Neutrophil (primary cell): ENCODE measurements around the gene SRGAP1.

Experiments
- H3K27ac ChIP-seq: fragments of 200-600 bp; sonication (generic); 2 replicates; pipeline ENCODE4 v1.5.1; 2016; ENCODE audit warnings: mild to moderate bottlenecking, moderate library complexity
- H3K27me3 ChIP-seq: fragments of 200-600 bp; sonication (generic); 2 replicates; pipeline ENCODE4 v1.6.0; 2016; ENCODE audit warnings: mild to moderate bottlenecking
- H3K36me3 ChIP-seq: fragments of 200-600 bp; sonication (generic); 2 replicates; pipeline ENCODE4 v1.5.1; 2017
- H3K4me1 ChIP-seq, 2 experiments: fragments of 200-600 bp in 1 of 2; sonication (generic) in 1 of 2; 1 replicate in 1 of 2; 2 replicates in 1 of 2; pipeline versions ENCODE4 v1.5.1 to v1.6.1; 2013 to 2016; ENCODE audit warnings: low read depth in 1 of 2, low read length in 1 of 2, mild to moderate bottlenecking in 1 of 2, moderate library complexity in 1 of 2; ENCODE audit not compliant: control insufficient read depth in 1 of 2, insufficient read depth in 1 of 2
- H3K4me3 ChIP-seq, 2 experiments: fragments of 200-600 bp in 1 of 2; sonication (generic) in 1 of 2; 1 replicate in 1 of 2; 2 replicates in 1 of 2; pipeline ENCODE4 v1.5.1; 2013 to 2016; ENCODE audit warnings: low read depth in 1 of 2, low read length in 1 of 2, mild to moderate bottlenecking in 1 of 2, moderate library complexity in 1 of 2
- H3K9me3 ChIP-seq: fragments of 200-600 bp; sonication (generic); 2 replicates; pipeline ENCODE4 v1.5.1; 2016
- CTCF ChIP-seq: fragments of 200-600 bp; sonication (generic); IDR thresholded peaks from 2 replicates; pipeline ENCODE4 v1.5.1; 2016; ENCODE audit warnings: antibody characterized with exemption

The SRGAP1 gene

GRCh38 chr12:63968673-63969072 is 124.2 kb downstream of the SRGAP1 start:
- H3K4me1 ChIP-seq = no peaks in the 10 kb centered on the region
- H3K36me3 ChIP-seq = no peaks in the 10 kb centered on the region
- no peak for TF ChIP-seq CTCF
- H3K4me3 ChIP-seq = no peak overlapping the region
- no peaks in the 10 kb centered on the region for H3K9me3 ChIP-seq
- no peaks in the 10 kb centered on the region for H3K27me3 ChIP-seq
- H3K27ac ChIP-seq = no peak overlapping the region

GRCh38 chr12:63976902-63977395 is 132.4 kb downstream of the SRGAP1 start:
- no peaks in the 10 kb centered on the region for H3K36me3 ChIP-seq
- no peaks in the 10 kb centered on the region for H3K9me3 ChIP-seq
- no peak overlapping the region for H3K27ac ChIP-seq
- no peak for TF ChIP-seq CTCF
- no peaks in the 10 kb centered on the region for H3K27me3 ChIP-seq
- H3K4me3 ChIP-seq = no peak overlapping the region
- no peaks in the 10 kb centered on the region for H3K4me1 ChIP-seq

GRCh38 chr12:63977441-63977840 is 132.9 kb downstream of the SRGAP1 start:
- no peaks in the 10 kb centered on the region for H3K36me3 ChIP-seq
- H3K27me3 ChIP-seq = no peaks in the 10 kb centered on the region
- no peak overlapping the region for H3K27ac ChIP-seq
- no peaks in the 10 kb centered on the region for H3K9me3 ChIP-seq
- no peak for TF ChIP-seq CTCF
- no peaks in the 10 kb centered on the region for H3K4me1 ChIP-seq
- no peak overlapping the region for H3K4me3 ChIP-seq

GRCh38 chr12:63978519-63978918 is 134.0 kb downstream of the SRGAP1 start:
- Histone ChIP-seq H3K9me3 (no peaks in the 10 kb centered on the region), H3K27me3 (no peaks in the 10 kb centered on the region), H3K4me3 (no peak overlapping the region), H3K36me3 (no peaks in the 10 kb centered on the region), H3K27ac (no peak overlapping the region), H3K4me1 (no peaks in the 10 kb centered on the region)
- TF ChIP-seq CTCF = no peak

GRCh38 chr12:63980211-63980610 is 135.7 kb downstream of the SRGAP1 start:
- no peaks in the 10 kb centered on the region for H3K36me3 ChIP-seq
- H3K27ac ChIP-seq = no peak overlapping the region
- no peak for TF ChIP-seq CTCF
- H3K9me3 ChIP-seq = no peaks in the 10 kb centered on the region
- no peaks in the 10 kb centered on the region for H3K27me3 ChIP-seq
- no peak overlapping the region for H3K4me3 ChIP-seq
- no peaks in the 10 kb centered on the region for H3K4me1 ChIP-seq

GRCh38 chr12:63981343-63981742 is 136.8 kb downstream of the SRGAP1 start:
- TF ChIP-seq CTCF = no peak
- H3K4me3 ChIP-seq = no peak overlapping the region
- no peaks in the 10 kb centered on the region for H3K36me3 ChIP-seq
- H3K27ac ChIP-seq = no peak overlapping the region
- H3K4me1 ChIP-seq = no peaks in the 10 kb centered on the region
- H3K27me3 ChIP-seq = no peaks in the 10 kb centered on the region
- no peaks in the 10 kb centered on the region for H3K9me3 ChIP-seq
